NCI-H774 (cell line): ENCODE results near the gene MSX1.
"Not testable (repeated sequence)": the region's sequence is repeated elsewhere in the genome, so short reads cannot be mapped to it uniquely, and the experiment has no call there.

Experiments
- DNase-seq: peaks from one replicate; lab custom pipeline; 2025; lab: John Stamatoyannopoulos, UW

Gene MSX1

DNA sequence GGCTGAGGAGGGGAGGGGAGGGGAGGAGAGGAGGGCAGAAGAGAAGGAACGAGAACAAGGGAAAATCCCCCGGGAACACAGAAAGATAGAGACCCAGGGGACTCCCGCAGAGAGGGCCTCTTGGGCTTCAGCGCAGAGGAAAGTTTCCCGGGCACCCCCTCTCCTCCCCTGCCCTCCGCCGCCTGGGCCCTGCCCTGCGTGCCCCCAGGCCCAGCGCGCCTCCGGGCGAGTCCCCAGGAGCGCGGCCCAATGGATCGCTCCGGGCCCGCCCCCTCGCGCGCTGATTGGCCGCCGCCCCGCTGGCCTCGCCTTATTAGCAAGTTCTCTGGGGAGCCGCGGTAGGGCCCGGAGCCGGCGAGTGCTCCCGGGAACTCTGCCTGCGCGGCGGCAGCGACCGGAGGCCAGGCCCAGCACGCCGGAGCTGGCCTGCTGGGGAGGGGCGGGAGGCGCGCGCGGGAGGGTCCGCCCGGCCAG is at the start of gene MSX1:
Gene MSX1, plus strand, starts transcription at position 341 of the 474 bp plus-strand sequence. CDS start 235 bp downstream, outside the sequence.
- peak; percentile 85 for DNase-seq

DNA sequence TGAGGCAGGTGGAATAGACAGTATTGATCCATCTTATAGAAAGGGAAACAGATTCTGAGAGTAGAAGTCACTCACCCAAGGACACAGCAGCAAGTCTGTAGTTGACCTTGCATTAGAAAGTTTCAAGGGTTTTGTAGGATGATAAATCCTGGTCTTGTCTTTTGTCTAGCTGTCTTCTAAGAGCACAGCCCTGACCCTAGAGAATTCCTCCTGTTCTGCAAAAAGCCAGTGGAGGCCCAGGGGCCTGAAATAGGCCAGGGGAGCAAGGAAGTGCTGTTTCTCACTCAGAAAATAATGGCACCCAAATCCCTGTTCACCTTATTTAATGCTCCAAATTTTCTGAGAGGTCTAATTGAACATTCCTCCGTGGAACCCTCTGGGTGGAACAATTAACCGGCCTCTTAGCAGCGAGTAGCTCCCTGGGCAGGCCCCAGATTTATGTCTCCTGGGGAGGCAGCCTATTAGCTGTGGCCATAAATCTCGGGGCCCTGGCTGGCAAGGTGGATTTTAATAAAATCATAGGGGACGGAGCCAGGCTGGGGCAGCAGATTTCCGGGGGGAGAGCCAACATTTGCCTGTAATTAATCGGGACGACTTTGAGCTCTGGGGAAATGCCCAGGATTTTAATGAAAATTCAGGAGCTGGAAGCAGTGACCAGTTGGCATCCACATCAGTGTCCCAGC is 49.2 kb upstream of the MSX1 start:
- no peak for DNase-seq

DNA sequence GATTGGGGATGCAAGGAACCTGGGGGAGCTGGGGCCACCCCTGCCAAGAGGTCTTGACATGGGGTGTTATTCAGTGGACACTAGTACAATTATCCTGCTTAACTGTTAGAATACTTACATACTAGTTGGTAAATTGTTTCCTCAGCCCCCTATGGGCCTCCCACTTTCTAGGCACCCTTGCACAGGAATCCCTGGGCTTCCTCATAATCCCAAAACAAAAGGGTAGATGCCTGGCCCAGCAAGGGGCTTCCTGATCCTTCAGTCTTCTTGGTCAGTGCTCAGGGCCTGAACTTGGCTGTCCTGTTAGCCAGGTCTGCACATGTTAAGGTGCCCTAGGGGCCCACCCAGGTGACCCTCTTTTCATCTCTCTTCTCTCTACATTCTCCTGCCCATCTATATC is 48.7 kb upstream of the MSX1 start:
- DNase-seq, result no peak

DNA sequence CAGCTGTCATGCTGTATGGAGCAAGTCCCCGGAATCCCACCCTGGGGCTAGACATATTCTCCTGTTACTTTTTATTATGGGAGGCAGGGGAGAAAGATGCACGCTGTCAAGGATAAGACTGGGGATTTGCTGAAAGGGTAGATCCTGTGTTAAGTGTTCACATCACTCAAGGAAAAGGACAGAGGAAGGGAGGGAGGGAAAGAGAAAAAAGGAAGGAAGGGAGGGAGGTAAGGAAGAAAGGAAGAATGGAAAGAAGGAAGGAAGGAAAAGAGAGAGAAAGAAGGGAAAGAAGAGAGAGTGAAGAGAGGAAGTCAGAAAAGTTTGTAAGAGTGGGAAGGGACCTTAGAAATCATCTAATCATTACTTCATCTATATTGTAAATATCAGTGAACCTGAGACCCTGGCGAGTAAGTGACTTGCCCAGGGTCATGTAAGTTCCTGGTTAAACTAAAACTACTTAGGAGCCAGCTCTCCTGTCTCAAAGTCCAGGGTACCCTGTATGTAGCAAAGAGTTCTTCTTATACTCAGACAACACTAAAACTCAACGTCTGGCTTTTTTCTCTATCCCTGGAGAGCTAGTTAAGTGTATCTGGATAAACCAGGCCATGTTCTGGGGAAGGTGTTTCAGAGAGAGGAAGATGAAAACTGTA is 47.2 kb upstream of the MSX1 start:
- DNase-seq, result no peak

DNA sequence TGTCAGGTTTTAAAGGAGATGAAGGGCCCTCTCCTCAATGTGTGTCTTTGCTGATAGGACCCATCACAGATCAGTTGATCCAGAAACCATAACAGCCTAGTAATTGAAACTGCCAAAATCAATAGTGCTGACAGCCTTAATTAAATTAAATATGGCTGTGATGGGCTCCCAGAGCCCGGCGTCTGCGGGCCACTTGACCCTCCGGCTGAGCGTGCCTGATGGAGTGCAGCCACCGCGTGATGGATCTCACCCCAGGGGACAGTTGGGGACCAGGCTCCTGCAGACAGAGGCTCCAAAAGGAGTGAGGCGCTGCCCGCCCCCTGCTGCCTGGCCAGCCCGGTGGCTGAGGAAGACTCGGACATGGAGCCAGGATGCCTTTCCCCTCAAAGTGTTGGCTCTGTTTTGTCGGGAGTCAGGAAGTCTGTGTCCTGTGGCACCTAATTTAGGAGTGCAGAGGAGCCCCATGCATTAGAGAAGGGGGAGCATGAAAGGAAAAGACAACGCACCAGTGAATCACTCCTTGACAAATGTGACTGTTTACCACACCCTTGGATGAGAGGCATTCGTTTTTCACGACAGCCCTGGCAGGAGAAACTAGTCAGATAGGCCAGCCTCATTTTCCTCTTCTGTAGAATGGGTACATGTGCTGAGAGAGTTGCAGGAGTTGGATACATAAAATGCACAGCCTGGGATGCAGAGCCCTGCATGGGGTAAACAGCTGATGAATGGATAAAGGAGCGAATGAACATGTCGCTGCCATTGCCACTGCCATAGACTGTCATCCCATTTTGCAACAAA is 40.9 kb upstream of the MSX1 start:
- DNase-seq, result no peak

DNA sequence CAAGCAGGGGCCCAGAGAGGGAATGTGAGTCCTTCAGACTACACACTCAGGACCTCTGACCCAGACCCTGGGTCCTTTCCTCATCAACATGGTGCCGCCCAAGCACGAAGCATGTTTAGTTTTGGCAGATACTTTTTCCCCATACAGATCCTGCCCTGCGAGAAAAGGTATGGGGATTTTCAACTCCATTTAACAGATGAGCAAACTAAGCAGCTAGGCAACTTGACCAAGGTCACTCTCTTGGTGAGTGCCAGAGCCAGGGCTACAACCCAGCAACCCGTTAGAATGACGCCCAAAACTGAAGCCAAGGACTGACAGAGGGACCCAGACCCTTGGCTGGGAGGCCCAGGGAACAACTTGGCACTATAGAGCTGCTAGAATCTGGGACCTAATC is 40.3 kb upstream of the MSX1 start:
- no peak for DNase-seq

DNA sequence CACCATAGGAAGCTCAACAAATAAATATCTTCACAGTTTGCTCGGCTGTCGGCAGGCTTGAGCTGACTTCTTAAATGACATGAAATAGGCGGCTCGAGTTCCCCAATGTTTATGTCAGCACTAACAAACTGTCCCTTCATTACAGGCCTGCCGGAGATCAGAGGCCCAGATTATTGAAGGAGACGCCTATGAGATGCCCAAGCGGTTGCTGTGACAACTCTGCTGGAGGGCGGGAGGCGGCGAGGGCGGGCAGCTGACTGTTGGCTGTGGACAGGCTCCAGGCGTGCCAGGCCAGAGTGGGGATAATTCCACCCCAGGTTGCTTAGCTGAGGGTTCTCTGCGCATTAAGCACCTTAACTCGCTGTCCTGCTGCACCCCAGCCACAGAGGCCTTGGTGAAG is 39.2 kb upstream of the MSX1 start:
- no peak for DNase-seq

DNA sequence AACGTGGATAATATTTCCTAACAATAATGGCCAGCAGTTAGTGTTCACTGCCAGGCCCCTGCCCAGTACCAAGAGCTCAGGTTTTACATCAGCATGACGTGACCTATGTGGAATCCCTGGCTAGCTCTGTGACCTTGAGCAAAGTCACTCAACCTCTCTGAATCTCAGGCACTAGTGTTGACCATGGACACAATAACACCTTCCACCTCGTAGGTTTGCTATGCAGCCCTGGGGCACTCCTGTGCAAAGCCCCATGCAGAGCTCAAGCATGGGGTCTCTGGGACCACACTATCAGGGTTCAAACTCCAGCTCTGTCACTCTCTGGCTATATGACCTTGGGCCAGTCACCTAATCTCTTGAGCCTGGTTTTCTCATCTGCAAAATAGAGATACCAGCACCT is 38.7 kb upstream of the MSX1 start:
- DNase-seq, result no peak

DNA sequence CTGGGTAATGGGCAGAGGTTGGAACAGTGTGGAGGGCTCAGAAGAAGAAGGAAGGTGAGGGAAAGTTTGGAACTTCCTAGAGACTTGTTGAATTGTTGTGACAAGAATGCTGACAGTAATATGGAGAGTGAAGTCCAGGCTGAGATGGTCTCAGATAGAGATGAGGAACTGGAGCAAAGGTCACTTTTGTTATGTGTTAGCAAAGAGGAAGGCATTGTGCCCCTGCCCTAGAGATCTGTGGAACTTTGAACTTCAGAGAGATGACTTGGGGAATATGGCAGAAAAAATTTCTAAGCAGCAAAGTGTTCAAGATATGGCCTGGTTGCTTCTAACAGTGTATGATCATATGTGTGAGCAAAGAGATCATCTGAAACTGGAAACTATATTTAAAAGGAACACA is 37.9 kb upstream of the MSX1 start:
- DNase-seq, result no peak

DNA sequence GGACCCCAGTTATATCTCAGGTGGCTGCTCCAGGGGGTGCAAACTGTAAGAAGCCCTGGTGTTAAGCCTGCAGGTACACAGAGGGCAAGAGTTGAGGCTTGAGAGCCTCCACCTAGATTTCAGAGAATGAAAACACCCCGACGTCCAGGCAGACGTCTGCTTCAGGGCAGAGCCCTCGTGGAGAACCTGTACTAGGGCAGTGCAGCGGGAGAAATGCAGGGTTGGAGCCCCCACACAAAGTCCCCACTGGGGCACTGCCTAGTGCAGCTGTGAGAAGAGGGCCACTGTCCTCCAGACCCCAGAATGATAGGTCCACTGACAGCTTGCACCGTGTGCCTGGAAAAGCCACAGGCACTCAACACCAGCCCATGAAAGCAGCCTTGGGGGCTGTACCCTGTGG is 37.2 kb upstream of the MSX1 start:
- not testable (repeated sequence) for DNase-seq

DNA sequence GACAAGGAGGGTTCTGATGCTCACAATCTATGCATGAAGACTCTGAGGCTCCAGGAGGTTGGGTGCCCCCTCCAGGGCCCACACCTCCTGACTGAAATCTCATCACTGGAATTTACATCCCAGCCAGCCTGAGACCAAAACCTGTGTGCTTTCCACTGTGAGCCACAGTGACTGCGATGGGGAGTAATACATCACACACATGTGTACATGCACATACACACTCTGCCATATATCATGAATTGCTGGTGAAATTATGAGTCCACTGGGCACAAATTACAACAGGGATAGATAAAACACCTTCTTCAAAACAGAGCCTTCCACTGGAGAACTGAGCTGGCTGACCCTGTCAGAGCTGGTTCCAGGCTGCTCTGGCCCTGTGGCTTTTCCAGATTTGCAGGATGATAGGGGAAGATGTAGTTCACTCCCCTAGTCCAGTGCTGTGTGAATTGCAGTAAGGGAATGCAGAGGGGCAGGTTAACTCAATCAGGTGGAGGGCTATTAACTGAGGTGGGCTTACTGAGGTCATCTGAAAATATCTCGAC is 35.8 kb upstream of the MSX1 start:
- no peak for DNase-seq

DNA sequence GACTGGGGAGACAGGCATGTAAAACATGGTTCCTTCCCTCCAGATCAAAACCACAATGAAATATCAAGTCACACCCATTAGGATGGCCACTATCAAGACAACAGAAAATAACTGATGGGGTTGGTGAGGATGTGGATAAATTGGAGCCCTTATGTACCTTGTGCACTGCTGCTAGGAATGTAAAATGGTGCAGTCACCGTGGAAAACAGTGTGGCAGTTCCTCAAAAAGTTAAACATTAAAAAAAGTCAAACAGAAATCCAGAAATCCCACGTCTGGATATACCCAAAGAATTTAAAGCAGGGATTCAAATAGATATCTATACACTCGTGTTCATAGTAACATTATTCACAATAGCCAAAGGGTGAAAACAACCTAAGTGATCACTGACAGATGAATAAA is 35.2 kb upstream of the MSX1 start:
- no peak for DNase-seq

DNA sequence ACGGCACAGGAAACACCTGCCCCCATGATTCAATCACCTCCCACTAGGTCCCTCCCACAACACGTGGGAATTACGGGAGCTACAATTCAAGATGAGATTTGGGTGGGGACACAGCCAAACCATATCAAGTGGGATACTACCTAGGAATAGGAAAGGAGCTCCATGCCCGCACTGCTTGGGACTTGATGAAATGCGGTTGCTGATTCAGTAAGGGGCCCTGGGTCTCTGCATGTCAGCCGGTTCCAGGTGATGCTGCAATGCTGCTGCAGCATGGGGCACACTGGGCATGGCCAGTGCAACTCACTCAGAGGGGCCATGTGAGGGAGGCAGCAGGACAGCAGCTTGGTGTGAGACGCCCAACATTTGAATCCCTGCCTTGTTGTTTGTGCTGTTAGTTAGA is 34.0 kb upstream of the MSX1 start:
- DNase-seq, result no peak

DNA sequence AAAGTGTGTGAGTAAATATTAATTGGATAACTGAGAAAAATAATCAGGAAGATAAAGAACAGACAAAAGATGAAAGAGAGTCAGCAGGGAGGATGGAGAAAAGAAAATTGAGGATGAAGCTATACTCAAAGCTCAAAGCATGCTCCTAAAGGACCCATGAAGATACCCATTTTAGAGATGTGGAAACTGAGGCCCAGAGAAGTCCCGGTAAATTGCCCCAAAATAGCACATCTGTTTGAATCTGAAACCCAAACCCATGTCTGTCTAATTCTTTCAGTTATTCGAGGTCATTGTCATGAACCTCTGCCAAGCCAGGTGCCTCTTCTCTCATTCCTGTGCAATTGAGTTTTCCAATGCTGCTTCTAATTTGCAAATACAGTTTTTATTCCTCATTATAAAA is 29.6 kb upstream of the MSX1 start:
- DNase-seq, result no peak

DNA sequence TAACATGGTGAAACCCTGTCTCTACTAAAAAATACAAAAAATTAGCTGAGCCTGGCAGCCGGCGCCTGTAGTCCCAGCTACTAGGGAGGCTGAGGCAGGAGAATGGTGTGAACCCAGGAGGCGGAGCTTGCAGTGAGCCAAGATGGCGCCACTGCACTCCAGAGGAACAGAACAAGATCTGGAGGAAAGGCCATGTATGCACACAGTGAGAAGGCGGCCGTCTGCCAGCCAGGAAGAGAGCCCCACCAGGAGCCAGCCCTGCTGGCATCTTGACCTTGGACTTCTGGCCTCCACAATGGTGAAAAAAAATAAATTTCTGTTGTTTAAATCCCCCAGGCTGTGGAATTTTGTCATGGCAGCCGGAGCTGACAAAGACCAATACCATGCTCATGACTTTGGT is 28.2 kb upstream of the MSX1 start:
- DNase-seq, result no peak

DNA sequence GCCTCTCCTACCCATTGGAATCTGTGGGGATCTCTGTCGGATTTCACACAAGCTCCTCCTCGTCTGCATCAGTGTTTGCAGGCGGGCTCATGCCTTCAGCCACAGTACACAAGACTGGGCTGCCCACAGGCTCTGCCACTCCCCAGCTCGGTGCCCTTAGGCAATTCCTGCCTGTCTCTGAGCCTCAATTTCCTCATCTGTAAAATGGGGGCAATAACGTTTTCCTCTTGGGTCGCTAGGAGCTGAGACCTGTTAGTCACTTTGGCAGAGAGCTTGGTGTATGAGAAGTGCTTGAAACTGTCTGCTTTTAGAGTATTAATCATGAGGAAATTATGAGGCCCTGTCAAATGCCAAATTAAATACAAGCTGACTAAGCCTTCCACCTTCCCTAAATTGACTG is 27.6 kb upstream of the MSX1 start:
- DNase-seq, result no peak

DNA sequence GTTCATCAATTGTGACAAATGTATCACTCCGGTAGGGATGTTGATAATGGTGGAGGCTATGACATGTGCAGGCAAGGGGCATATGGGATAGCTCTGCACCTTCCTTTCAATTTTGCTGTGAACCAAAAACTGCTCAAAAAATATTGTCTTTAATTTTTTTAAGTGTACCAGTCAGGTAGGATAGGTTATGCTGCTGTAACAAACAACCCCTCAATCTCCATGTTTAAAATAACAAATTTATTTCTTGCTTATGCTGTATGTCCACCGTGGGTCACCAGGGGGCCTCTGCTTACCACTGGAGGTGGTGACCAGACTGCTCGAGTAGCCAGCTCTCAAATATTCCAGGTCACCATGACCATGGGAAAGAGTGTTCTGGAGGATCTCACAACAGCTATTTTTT is 23.4 kb upstream of the MSX1 start:
- no peak for DNase-seq

DNA sequence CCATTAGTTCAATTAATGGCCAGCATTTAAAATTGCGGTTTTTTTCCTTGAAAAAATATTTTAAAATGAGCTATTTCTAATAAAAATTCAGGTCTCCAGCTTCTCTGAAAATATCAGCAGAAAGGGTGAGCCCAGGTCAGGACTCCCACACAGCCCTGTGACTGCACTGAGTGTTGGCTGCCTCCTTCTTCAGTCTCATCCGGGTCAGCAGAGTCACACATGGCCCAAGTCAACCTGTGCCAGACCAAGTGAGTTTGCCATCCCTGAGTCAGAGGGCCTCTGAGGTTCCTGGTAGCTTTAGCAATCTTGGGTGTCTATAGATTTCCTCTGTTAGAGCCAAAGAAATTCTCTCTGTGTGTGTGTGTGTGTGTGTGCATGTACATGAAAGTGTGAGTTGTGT is 22.1 kb upstream of the MSX1 start:
- no peak for DNase-seq

DNA sequence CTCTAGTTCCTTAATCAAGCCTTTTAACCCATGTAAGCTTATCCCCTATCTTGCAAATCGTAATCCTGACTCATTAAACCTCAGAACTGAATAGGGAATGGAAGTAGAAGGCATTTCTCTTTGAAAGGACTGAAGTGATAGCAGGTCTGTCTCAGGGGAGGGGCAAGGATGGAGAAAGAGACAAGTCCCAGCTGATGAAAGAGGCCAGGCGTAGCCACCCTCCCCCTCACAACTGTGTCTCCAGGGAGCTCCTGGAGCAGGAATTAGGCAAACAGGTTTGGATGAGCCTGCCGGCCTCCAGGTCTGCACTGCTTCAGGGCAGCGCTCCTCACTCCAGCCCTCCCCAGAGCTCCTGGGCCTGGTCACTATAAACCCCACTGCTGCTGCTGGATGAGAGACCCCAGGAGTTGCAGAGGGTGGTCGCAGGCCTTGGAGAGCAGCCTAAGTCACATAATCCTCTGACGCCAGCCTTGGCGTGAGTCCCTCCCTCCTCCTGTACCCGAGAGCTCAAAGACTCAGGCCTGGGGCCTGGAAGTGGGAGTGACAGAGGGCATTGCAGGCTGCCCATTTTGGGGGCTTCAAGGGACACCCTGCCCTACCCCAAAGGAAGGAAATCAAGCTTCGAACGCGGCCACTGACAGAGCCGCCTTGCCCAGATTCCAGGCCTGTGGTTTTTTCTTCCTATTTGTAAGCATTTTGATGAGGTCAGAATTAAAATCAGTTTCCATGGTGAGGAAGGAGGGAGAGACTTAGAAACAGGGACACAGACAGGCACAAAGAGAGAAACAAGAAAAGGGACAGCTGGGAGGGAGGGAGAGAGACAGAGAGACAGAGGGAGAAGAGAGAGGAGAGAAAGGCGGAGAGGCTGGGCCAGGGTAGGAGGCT is 21.2 kb upstream of the MSX1 start:
- DNase-seq, result no peak

DNA sequence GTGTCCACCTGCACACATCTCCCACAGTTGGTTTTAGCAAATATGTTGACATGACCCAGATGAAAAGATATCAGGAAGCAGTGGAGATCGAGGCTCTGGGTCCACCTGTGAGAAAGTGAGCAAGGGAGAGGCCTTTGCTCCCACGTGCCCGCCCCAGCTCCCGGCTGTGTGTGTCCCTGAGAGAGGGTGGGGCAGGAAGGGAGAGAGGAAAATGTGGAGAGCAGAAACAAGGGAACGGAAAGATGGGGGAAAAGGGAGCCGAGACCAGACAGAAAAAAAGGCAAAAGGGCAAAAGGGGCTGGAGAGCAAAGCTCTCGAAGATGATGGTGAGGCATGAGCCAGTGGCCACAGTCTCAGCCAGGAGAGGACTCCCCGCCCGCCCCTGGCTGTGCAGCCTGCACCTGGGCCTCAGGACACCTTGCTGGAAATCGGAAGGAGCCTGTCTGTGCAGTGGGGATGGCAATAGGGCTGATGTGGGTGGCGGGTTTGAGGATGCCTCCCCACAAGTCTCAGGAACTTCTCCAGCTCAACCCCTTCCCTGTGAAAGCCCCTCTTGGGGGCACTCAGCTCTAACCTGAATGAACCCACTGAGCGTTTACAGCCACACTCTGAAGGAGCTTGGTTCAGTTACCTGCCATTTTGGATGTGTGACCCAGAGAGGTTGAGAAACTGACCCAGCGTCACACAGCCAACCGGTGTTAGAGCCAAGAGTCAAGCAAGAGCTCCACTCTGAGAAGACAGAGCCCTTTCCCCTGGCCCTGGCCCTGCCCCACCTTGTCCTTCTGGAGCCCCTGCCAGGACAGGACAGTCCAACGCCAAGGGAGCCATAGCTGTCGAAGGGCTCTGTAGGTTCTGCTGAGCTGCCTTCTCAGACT is 20.3 kb upstream of the MSX1 start:
- DNase-seq, result no peak

DNA sequence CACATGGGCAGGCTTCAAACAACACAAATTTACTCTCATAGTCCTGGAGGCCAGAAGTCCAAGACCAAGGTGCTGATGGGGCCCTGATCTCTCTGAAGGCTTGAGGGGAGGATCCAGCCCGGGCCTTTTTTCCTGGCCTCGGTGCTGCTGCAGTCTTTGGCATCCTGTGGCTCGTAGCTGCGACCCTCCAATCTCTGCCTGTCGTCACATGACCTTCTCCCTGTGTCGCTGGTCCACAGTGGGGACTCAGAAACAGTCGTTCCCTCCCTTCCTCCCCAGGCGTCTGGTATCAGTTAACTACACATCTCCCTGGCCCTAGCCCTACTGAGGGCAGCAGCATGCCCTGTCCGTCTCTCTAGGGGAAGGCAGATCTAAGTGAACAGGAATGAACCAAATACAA is 19.1 kb upstream of the MSX1 start:
- DNase-seq, result no peak
